Transverse colon (tissue), 4 donors: ENCODE measurements around the gene ARHGEF3.

Source experiments
- EP300 ChIP-seq: sonication (generic); formaldehyde crosslinking; IDR thresholded peaks from one replicate; pipeline ENCODE4 v1.6.1; 2017; ENCODE audit warnings: antibody characterized with exemption, low read depth
- POLR2AphosphoS5 ChIP-seq, 3 donors: sonication (generic); formaldehyde crosslinking; IDR thresholded peaks; one replicate each; pipeline ENCODE4 v1.6.1; 2016; ENCODE audit warnings: antibody characterized with exemption in 3 of 3
- TF ChIP-seq, protein P1 (sequence below), 5 experiments: fragments of 200-600 bp in 3 of 5; fragments of 450-650 bp in 2 of 5; sonication (generic) in 3 of 5; IDR thresholded peaks; 1 replicate in 2 of 5; 2 replicates in 3 of 5; pipeline ENCODE4 v1.5.1; 2016 to 2017; ENCODE audit warnings: antibody characterized with exemption in 5 of 5, inconsistent platforms in 3 of 5, mild to moderate bottlenecking in 2 of 5, moderate library complexity in 1 of 5

DNA sequence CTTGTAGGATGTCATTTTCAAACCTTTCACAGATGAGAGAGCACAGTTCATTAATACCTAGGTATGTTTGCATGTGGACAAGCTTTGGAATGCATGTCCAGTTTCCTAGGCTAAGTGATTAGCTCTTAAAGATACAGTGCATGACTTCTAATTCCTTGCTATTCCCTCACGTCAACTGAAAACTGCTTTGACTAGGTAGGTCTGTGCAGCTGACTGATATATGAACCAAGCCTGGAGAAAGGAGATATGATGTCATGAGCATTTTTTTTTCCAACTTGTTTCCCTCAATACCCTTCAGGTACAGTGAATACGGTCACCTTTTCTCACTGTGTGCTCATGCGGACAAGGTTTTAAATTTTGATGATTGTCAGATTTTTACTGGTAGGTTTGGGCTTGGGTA, 77.1 kb downstream of the ARHGEF3 start:
- TF ChIP-seq, protein P1, sequence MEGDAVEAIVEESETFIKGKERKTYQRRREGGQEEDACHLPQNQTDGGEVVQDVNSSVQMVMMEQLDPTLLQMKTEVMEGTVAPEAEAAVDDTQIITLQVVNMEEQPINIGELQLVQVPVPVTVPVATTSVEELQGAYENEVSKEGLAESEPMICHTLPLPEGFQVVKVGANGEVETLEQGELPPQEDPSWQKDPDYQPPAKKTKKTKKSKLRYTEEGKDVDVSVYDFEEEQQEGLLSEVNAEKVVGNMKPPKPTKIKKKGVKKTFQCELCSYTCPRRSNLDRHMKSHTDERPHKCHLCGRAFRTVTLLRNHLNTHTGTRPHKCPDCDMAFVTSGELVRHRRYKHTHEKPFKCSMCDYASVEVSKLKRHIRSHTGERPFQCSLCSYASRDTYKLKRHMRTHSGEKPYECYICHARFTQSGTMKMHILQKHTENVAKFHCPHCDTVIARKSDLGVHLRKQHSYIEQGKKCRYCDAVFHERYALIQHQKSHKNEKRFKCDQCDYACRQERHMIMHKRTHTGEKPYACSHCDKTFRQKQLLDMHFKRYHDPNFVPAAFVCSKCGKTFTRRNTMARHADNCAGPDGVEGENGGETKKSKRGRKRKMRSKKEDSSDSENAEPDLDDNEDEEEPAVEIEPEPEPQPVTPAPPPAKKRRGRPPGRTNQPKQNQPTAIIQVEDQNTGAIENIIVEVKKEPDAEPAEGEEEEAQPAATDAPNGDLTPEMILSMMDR (IDR thresholded peaks at IDR 0.05), result no peak
- TF ChIP-seq POLR2AphosphoS5 (IDR thresholded peaks at IDR 0.05) (no peak), EP300 (no peak)
